LNCaP clone FGC (cell line): Measurements from ENCODE around the gene TLR4.

Experiments
- DNase-seq: peaks from one replicate; pipeline ENCODE4 v3.0.0-alpha.2; 2011; ENCODE audit warnings: low read depth
- H3K4me3 ChIP-seq: 2 replicates; pipeline ENCODE4 v1.5.1; 2011; ENCODE audit warnings: mild to moderate bottlenecking, low read depth, low read length, control low read depth
- TF ChIP-seq, protein P1 (sequence below): IDR thresholded peaks from 2 replicates; pipeline ENCODE4 v1.5.1; 2012; ENCODE audit warnings: mild to moderate bottlenecking; ENCODE audit not compliant: control insufficient read depth, insufficient read depth; ENCODE audit errors: extremely low read depth

TLR4 gene

DNA sequence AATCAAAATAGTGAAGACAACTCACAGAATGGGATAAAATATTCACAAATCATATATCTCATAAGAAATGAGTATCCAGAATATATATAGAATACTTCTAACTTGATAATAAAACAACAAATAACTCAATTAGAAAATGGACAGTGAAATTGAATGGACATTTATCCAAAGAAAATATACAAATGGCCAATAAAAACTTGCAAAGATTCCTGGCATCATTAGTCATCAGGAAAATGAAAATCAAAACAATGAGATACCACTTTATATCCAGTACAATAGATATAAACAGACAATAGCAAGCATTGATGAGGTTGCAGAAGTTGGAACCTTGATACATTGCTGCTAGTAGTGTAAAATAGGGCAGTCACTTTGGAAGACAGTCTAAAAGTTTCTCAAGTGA is 12.8 kb upstream of the TLR4 start:
- no peak overlapping the region for H3K4me3 ChIP-seq
- DNase-seq: no peak
- TF ChIP-seq, protein P1, sequence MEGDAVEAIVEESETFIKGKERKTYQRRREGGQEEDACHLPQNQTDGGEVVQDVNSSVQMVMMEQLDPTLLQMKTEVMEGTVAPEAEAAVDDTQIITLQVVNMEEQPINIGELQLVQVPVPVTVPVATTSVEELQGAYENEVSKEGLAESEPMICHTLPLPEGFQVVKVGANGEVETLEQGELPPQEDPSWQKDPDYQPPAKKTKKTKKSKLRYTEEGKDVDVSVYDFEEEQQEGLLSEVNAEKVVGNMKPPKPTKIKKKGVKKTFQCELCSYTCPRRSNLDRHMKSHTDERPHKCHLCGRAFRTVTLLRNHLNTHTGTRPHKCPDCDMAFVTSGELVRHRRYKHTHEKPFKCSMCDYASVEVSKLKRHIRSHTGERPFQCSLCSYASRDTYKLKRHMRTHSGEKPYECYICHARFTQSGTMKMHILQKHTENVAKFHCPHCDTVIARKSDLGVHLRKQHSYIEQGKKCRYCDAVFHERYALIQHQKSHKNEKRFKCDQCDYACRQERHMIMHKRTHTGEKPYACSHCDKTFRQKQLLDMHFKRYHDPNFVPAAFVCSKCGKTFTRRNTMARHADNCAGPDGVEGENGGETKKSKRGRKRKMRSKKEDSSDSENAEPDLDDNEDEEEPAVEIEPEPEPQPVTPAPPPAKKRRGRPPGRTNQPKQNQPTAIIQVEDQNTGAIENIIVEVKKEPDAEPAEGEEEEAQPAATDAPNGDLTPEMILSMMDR: no peak

DNA sequence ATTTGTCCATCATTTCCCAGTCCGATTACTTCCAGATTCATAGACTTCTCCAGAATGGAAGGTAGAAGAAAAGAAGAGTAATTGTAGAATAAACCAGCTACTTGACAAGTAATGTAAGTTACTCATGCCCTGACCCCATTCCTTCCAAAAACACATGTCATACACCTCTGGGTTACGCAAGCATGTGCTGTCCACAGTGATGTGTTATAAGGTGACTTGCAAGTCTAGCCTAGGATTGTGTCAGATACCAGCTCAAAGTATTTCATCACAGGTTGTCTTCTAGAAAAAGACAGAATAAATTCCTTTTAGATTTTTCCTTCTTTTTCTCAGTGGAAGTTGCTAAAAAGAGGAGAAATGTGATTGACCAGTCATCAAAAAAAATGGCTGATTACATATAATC is 8.0 kb upstream of the TLR4 start:
- TF ChIP-seq, protein P1: no peak
- no peak overlapping the region for H3K4me3 ChIP-seq
- no peak for DNase-seq

DNA sequence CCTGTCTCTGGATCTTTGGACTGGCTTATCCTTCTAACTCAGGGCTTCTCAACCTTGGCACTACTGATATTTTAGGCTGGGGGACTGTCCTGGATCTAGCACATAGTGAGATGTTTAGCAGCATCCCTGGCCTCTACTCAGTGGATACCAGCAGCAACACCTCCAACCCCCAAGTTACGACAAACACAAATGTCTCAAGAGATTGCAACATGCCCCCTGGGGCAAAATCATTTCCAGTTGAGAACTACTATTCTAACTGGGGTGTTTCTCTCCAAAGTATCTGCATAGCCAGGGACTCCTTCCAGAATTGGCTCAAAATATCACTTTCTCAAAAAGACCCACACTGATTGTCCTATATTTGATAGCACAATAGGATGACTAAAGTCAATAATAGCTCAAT is 7.2 kb upstream of the TLR4 start:
- no peak overlapping the region for H3K4me3 ChIP-seq
- DNase-seq: no peak
- TF ChIP-seq, protein P1: no peak

DNA sequence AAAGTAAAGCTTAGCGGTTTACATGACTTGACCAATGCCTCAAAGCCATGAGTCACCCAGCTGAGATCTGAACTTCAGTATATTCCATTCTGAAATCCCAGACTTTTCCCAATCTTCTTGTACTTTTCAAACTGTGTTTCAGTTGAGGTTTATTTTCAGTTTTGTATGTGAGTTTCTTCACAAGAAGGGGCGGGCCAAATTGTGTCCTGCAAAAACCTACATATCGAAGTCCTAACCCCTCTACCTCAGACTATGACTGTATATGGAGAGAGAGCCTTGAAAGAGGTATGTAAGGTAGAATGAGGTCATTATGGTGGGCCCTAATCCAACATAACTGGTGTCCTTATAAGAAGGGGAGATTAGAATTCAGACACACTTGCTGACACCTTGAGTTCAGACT is 666 bp upstream of the TLR4 start:
- TF ChIP-seq, protein P1: no peak
- DNase-seq: no peak
- H3K4me3 ChIP-seq: no peak overlapping the region

DNA sequence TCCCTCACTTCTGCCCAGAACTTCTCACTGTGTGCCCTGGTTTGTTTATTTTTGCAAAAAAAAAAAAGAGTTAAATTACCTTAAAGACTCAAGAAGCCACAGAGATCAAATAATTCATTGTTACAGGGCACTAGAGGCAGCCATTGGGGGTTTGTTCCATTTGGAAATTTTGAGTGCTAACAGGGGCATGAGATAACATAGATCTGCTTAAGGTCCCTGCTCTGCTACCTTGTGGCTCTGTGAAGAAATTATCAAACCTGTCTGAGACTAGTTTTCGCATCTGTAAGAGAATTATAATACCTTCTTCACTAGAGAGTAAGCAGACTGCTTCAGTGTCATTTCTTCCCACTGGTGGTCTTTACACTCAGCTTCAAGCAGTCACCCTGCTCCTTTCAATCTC is 394 bp downstream of the TLR4 start:
- TF ChIP-seq, protein P1: no peak
- DNase-seq: no peak
- no peak overlapping the region for H3K4me3 ChIP-seq

DNA sequence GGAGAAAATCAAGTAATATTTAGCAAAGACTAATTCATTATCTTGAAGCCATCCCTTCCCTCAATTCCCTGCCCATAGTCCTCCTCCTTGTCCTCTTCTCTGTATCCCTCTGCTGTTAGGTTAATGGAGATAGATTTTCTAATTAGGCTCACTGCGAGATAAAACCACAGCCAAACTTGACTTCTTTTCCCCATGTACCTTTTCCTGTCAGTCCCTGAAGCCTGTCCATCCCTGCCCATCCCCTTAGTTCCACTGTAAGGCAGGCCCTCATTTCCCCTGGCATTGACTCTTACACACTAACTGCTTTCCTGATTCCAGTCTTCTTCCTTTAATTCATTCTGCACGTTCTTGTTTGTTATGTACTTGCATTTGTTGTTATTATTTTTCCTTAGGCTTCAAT is 1.2 kb downstream of the TLR4 start:
- no peak for DNase-seq
- no peak overlapping the region for H3K4me3 ChIP-seq
- TF ChIP-seq, protein P1: no peak

DNA sequence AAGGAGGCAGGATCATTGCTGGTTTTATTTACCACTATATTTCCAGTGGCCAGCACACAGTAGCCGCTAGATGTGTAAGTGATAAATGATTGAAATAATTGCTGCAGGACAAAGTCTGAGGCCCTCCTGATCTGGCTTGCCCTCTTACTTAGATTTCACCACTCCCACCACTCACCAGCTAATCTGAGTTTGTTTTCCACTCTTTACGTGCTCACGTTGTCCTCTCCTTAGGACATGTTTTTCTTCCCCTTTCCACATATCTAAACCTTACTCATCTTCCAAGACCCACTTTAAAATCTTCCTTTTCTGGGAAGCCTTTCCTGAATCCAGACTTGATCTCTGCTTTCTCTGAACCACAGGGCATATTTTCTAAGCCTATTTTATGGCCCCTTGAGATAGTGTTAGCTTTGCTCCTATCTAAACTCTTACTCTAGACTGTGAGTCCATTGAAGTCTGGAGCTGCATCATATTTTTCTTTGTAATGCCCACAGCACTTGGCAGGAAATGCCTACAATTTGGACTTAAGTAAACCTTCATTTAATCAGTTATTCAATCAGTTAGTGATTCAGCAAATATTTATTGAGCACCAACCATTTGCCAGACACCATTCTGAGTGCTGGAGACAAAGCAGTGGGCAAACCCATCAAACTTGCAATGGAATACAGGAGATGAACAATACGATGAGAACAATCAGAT is 2.4 kb downstream of the TLR4 start:
- TF ChIP-seq, protein P1: no peak
- H3K4me3 ChIP-seq: no peak overlapping the region
- DNase-seq: no peak
